ENCODE data around the gene SPTAN1. TPM values are rescaled to one million over a fixed set of nuclear protein-coding genes. Genes with fewer than 3 reads are reported as not detected.

The SPTAN1 gene
- total and polyA plus RNA-seq, 2 experiments from 2014 or later: 108 to 195 TPM

GRCh38 chr9:128656416-128657343, 104.3 kb downstream of the SPTAN1 start, which contains the start of gene DYNC2I2:
DYNC2I2 (minus strand) TSS chr9:128656847; CDS start chr9:128656726, 121 bp downstream.
- H3K27me3 ChIP-seq (ENCODE audit: insufficient read depth): no peaks in the 10 kb centered on the region
- H3K36me3 ChIP-seq (ENCODE audit: insufficient read depth): no peaks in the 10 kb centered on the region
- peak within 1 kb of the TSS; percentile 72 for H3K4me2 ChIP-seq
- Mint-ChIP-seq H3K9me3 (no peaks in the 10 kb centered on the region), H3K4me1 (peaks cover 4% of the 10 kb centered on the region; the same call in 1 of the 3 replicates), H3K4me3 (peak within 1 kb of the TSS; percentile 87), H3K27me3 (ENCODE audit: insufficient read depth, low read depth, poor library complexity) (peaks cover 10% of the 10 kb centered on the region), H3K36me3 (ENCODE audit: low read depth) (peaks cover 3% of the 10 kb centered on the region; the same call in 1 of the 3 replicates), H3K27ac (peak within 1 kb of the TSS; percentile 100)
- H3K4me3 ChIP-seq: peak within 1 kb of the TSS; percentile 55
- no peaks in the 10 kb centered on the region for H3K4me1 ChIP-seq (ENCODE audit: insufficient read depth)
- H2AFZ ChIP-seq: peak within 1 kb of the TSS; percentile 83
- H4K20me1 ChIP-seq (replicated peaks; ENCODE audit: insufficient read depth): no peaks in the 10 kb centered on the region
- H3K79me2 ChIP-seq (replicated peaks; ENCODE audit: insufficient read depth): no peaks in the 10 kb centered on the region; the same call in 1 of the 2 replicates
- peak within 1 kb of the TSS; percentile 99 for H3K27ac ChIP-seq (ENCODE audit: low read depth)
- TF ChIP-seq CREB1 (CRISPR knock-in tag; IDR thresholded peaks at IDR 0.05; ENCODE audit: low read depth) (peak; percentile 87), NANOG (IDR thresholded peaks at IDR 0.05; ENCODE audit: borderline replicate concordance) (no peak), ZNF462 (CRISPR knock-in tag; IDR thresholded peaks at IDR 0.05) (no peak), STAT1 (IDR thresholded peaks at IDR 0.05; ENCODE audit: unreplicated experiment) (no peak), ZNF114 (CRISPR knock-in tag; IDR thresholded peaks at IDR 0.05) (no peak), EZH2 (IDR thresholded peaks at IDR 0.05; ENCODE audit: low read depth, unreplicated experiment) (no peak), CTCF (conservative IDR thresholded peaks at IDR 0.05; ENCODE audit: low read depth in 2 of 2) (no peak), POLR2AphosphoS5 (IDR thresholded peaks at IDR 0.05; ENCODE audit: low read depth) (peak; percentile 74), JUNB (IDR thresholded peaks at IDR 0.05; ENCODE audit: unreplicated experiment) (no peak), ETS1 (IDR thresholded peaks at IDR 0.05) (peak; percentile 70), EZH2phosphoT487 (IDR thresholded peaks at IDR 0.05; ENCODE audit: unreplicated experiment) (no peak)
- H3F3A ChIP-seq (replicated peaks; ENCODE audit: low read depth): peaks cover 11% of the 10 kb centered on the region
- ATAC-seq (peak; percentile 96), DNase-seq (ENCODE audit: low spot score) (peak; percentile 98)
- H3K9me2 ChIP-seq (ENCODE audit: insufficient read depth): no peaks in the 10 kb centered on the region
